Adrenal gland (tissue), 12 donors: ENCODE results near the gene RRBP1. TPM values are rescaled to one million over a fixed set of nuclear protein-coding genes. Genes with fewer than 3 reads are reported as not detected.

Experiments
- DNase-seq, 7 donors: peaks; one replicate each; pipeline ENCODE4 v3.0.0-alpha.2; 2019 to 2020
- H3K27ac ChIP-seq, 5 donors: fragments of 200-600 bp; sonication (generic) in 4 of 5; 1 replicate in 3 of 5; 2 replicates in 2 of 5; pipeline versions ENCODE4 v1.5.1 to v1.8.0; 2016 to 2020; ENCODE audit warnings: mild to moderate bottlenecking in 1 of 5
- H3K27me3 ChIP-seq: fragments of 200-600 bp; 2 replicates; pipeline ENCODE4 v1.8.0; 2021
- H3K36me3 ChIP-seq, 2 donors: fragments of 200-600 bp; replicated peaks in 1 of 2; 1 replicate in 1 of 2; 2 replicates in 1 of 2; pipeline versions ENCODE4 v1.5.1 to v1.8.0; 2018 to 2022
- H3K4me1 ChIP-seq, 2 donors: fragments of 200-600 bp; replicated peaks in 1 of 2; 1 replicate in 1 of 2; 2 replicates in 1 of 2; pipeline versions ENCODE4 v1.5.1 to v1.8.0; 2018 to 2021
- H3K4me3 ChIP-seq, 4 donors: fragments of 200-600 bp; sonication (generic) in 3 of 4; one replicate each; pipeline ENCODE4 v1.5.1; 2016 to 2018
- H3K9me3 ChIP-seq, 3 donors: fragments of 200-600 bp; sonication (generic) in 1 of 3; replicated peaks in 1 of 3; 1 replicate in 2 of 3; 2 replicates in 1 of 3; pipeline versions ENCODE4 v1.5.1 to v1.8.0; 2016 to 2021
- POLR2A ChIP-seq, 2 donors: fragments of 450-650 bp; IDR thresholded peaks; one replicate each; pipeline ENCODE4 v1.6.1; 2017; ENCODE audit warnings: antibody characterized with exemption in 2 of 2, mild to moderate bottlenecking in 2 of 2, moderate library complexity in 1 of 2
- WGBS, 4 donors: extraction: QIAGEN DNeasy Blood & Tissue Kit in 2 of 4; methylation state at CpG; one replicate each; pipeline versions ENCODE4 v1.1.5 to v1.1.7; 2013 to 2017; 5-methylcytosine and 5-hydroxymethylcytosine counted together
- intact Hi-C, 2 donors: fragments of 100-400 bp; cut with DNase I; formaldehyde crosslinking; loops; one replicate each; pipeline versions ENCODE4 v1.14.1 to v1.15.0; 2022 to 2023
- polyA plus RNA-seq, 3 donors: library from polyadenylated mRNA; stranded (reverse); fragments of 200-250 nt in 2 of 3; fragments of 350-450 nt in 1 of 3; fragmentation: Illumina TruSeq in 1 of 3; extraction: RNeasy Lipid Tissue Mini Kit (QIAGEN cat#74804) in 1 of 3; gene quantifications; one replicate each; pipeline ENCODE4 v1.2.3, GENCODE V29; 2013 to 2014
- total RNA-seq, 9 donors: library from RNA; depleted of rRNA in 4 of 9; stranded (reverse); fragments of >200 nt in 4 of 9; fragments of 120-200 nt in 1 of 9; fragmentation: NEBNext Ultra II Directional in 1 of 9; extraction: Animal tissue kit (Norgen Biotek cat#: 25700) in 1 of 9; gene quantifications; one replicate each; pipeline versions ENCODE4 v1.1.0 to v1.2.4, GENCODE V29; 2013 to 2023
- TF ChIP-seq, protein P1 (sequence below), 6 experiments: fragments of 450-650 bp in 4 of 6; fragments of 200-600 bp in 2 of 6; sonication (generic) in 1 of 6; IDR thresholded peaks; 1 replicate in 5 of 6; 2 replicates in 1 of 6; pipeline versions ENCODE4 v1.5.1 to v1.8.0; 2016 to 2021; ENCODE audit warnings: antibody characterized with exemption in 6 of 6, mild to moderate bottlenecking in 2 of 6, moderate library complexity in 1 of 6
- donor health status: healthy with polysubstance abuse.
- donor health status: Bipolar disorder and iron deficiency.
- donor health status: DM: yes; HTN: yes; CAD: no.
- donor health status: DM: no; HTN: no; CAD: no.
- donor health status: DM: no; HTN: no; CAD: no.
- donor health status: DM: yes; HTN: yes; CAD: no.

RRBP1 gene
- total and polyA plus RNA-seq, 12 donors, result 73.9 to 261 (median 122) TPM

DNA sequence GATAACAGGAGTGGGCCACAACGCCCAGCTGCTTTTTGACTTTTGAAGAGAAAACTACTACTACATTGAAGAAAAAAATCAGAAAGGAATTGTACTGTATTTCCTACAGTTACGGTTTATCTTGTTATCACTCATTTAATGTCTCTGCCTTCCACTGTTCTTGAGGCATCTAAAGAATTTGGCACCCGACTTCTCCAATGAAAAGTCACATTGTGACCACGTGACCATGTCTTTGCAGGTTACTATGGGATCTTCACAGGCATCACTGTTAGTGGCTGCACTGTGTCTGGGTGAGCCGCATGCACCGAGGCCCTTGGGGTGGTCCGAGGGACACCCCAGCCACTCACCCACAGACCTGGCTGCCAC is 26.8 kb downstream of the RRBP1 start:
- DNase-seq, result peak in 1 of 7 donors; percentile 48
- Histone ChIP-seq H3K27ac (no peak overlapping the region), H3K36me3 (peaks cover 0 to 20% of the 10 kb centered on the region in 2 donors), H3K9me3 (no peaks in the 10 kb centered on the region), H3K27me3 (no peaks in the 10 kb centered on the region), H3K4me1 (peaks cover 24 to 28% of the 10 kb centered on the region in 2 donors), H3K4me3 (no peak overlapping the region)
- 83 to 87% (median 85%) methylated on average over 6 to 7 of the region's 7 CpGs for WGBS, 4 donors
- intact Hi-C loops, result no loop called here
- TF ChIP-seq, protein P1, sequence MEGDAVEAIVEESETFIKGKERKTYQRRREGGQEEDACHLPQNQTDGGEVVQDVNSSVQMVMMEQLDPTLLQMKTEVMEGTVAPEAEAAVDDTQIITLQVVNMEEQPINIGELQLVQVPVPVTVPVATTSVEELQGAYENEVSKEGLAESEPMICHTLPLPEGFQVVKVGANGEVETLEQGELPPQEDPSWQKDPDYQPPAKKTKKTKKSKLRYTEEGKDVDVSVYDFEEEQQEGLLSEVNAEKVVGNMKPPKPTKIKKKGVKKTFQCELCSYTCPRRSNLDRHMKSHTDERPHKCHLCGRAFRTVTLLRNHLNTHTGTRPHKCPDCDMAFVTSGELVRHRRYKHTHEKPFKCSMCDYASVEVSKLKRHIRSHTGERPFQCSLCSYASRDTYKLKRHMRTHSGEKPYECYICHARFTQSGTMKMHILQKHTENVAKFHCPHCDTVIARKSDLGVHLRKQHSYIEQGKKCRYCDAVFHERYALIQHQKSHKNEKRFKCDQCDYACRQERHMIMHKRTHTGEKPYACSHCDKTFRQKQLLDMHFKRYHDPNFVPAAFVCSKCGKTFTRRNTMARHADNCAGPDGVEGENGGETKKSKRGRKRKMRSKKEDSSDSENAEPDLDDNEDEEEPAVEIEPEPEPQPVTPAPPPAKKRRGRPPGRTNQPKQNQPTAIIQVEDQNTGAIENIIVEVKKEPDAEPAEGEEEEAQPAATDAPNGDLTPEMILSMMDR (IDR thresholded peaks at IDR 0.05), result peak in 1 of 6 experiments; percentile 3
- TF ChIP-seq POLR2A (IDR thresholded peaks at IDR 0.05), result no peak

DNA sequence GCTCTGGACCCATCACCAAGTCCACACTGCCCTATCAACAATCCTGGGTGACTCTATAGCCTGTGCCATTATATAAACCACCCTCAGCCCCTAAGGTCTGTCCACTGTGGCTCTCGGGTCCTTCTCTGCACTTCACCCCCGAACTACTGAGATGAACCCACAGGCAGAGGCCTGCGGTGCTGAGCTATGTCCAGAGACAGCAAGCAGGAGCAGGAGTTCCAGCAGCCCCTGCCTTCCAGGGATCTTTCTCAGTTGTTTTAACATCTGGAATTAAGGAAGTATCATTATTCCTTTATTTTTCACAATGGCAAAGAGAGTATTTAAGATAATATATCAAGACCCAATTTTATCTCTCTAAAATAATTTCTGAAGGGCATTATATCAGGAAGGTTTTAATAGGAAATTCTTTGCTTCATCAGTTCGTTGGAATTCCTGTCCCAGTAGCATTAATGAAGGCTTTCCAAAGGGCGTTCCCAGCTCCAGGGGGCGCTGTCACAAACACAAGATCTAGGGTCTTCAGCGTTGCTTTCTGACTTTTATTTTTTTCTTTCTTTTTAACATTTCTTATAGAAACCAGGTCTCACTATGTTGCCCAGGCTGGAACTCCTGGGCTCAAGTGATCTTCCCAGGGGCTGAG is 27.3 kb downstream of the RRBP1 start:
- intact Hi-C loops, result no loop called here
- no peak overlapping the region for H3K27ac ChIP-seq
- peak in 2 of 7 donors; percentile 44 to 68 for DNase-seq
- H3K9me3 ChIP-seq, result no peaks in the 10 kb centered on the region
- TF ChIP-seq POLR2A (IDR thresholded peaks at IDR 0.05), result no peak
- TF ChIP-seq, protein P1 (IDR thresholded peaks at IDR 0.05), result peak in 4 of 6 experiments; percentile 36 to 49 (median 41)
- H3K4me1 ChIP-seq, result peaks cover 24 to 30% of the 10 kb centered on the region in 2 donors
- WGBS, 4 donors, result 60 to 67% (median 64%) methylated on average over 7 of the region's 7 CpGs
- H3K4me3 ChIP-seq, result no peak overlapping the region
- peaks cover 0 to 16% of the 10 kb centered on the region in 2 donors for H3K36me3 ChIP-seq
- no peaks in the 10 kb centered on the region for H3K27me3 ChIP-seq

DNA sequence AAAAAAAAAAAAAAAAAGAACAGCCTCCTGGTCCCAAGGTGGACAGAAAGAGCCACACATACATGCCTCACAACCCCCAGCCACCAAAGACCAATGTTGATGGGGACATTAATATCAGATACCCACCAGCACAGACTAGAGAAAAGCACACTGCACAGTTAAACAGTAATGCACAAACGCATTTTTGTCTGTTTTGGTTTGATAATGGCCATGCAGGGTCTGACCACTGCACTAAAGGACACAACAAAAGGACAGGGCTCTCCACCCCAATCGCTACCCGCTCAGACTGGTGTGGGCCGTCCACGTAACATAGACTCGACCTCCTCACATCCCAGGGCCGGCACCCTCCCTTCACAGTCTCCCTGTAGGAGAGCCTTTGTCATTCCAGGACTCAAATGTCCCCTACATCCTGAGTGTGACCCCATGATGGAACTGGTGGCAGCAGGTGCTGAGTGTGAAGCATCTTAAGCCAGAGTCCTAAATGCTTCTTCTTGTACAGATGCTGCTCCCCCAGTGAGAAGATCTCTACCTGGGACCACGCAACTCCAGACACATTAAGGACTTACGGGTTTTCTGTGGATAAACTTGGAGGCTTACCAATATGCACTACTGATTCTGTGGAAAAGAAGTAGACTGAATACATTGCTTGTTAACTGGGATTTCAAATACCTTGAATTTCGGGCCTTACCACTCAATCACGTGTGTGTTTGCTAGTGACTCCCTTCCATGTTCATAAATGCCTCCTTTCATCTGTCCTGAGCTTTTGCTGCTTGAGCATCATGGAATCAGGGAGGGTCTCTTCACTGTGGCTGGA is 28.0 kb downstream of the RRBP1 start:
- no peak overlapping the region for H3K27ac ChIP-seq
- DNase-seq, result peak in 1 of 7 donors; percentile 6
- TF ChIP-seq, protein P1 (IDR thresholded peaks at IDR 0.05), result no peak
- TF ChIP-seq POLR2A (IDR thresholded peaks at IDR 0.05), result no peak
- H3K4me1 ChIP-seq, result peaks cover 27 to 37% of the 10 kb centered on the region in 2 donors
- peaks cover 0 to 14% of the 10 kb centered on the region in 2 donors for H3K36me3 ChIP-seq
- no peaks in the 10 kb centered on the region for H3K9me3 ChIP-seq
- intact Hi-C loops, result no loop called here
- no peaks in the 10 kb centered on the region for H3K27me3 ChIP-seq
- WGBS, 4 donors, result 80 to 92% (median 89%) methylated on average over 11 of the region's 11 CpGs
- no peak overlapping the region for H3K4me3 ChIP-seq

DNA sequence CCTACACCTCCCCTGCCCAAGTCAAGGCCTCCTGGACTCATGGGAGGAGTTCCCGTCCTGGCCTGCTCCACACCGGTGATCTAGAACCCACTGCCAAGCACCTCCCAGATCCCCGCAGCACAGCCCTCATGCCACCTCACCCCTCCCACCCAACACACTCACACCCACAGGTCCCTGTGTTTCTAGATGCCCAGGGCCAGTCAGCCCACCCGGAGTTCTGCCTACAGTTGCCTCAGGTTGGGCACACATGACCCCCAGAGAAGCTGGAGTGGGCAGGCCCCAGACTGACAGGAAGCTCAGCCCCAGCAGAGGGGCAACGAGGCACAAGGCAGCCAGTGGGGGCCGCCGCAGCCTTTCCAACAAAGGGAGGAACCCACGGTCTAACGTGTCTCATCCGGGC is 29.6 kb downstream of the RRBP1 start:
- Histone ChIP-seq H3K4me1 (peaks cover 37 to 50% of the 10 kb centered on the region in 2 donors), H3K27me3 (no peaks in the 10 kb centered on the region), H3K27ac (peak overlapping the region in 1 of 5 donors; percentile 1), H3K36me3 (peaks cover 0 to 8% of the 10 kb centered on the region in 2 donors), H3K9me3 (no peaks in the 10 kb centered on the region), H3K4me3 (no peak overlapping the region)
- TF ChIP-seq POLR2A (IDR thresholded peaks at IDR 0.05), result no peak
- TF ChIP-seq, protein P1 (IDR thresholded peaks at IDR 0.05), result no peak
- intact Hi-C loops, result no loop called here
- WGBS, 4 donors, result 78 to 86% (median 80%) methylated on average over 10 of the region's 10 CpGs
- DNase-seq, result peak in 1 of 7 donors; percentile 13
